CD4-positive, alpha-beta T cell treated with Interleukin-4 for 1 hour (primary cell): ENCODE results near the gene TEAD1.
A peak's percentile ranks its signal among the peaks of the same experiment; 100 is the strongest.
"Not testable (repeated sequence)": the region's sequence is repeated elsewhere in the genome, so short reads cannot be mapped to it uniquely, and the experiment has no call there.

ENCODE experiments used
- DNase-seq, 2 donors: peaks; one replicate each; pipeline ENCODE4 v3.0.0-alpha.2; 2020 to 2022

TEAD1 gene

GRCh38 chr11:12876340-12876739, 202.1 kb downstream of the TEAD1 start:
- DNase-seq = no peak

GRCh38 chr11:12876988-12877387, 202.8 kb downstream of the TEAD1 start:
- no peak for DNase-seq

- not testable (repeated sequence) for DNase-seq
Observed at GRCh38 chr11:12877508-12877907, 203.3 kb downstream of the TEAD1 start.

- no peak for DNase-seq
Observed at GRCh38 chr11:12880327-12880726, 206.1 kb downstream of the TEAD1 start.

- DNase-seq = no peak
Observed at GRCh38 chr11:12882670-12883069, 208.4 kb downstream of the TEAD1 start.

GRCh38 chr11:12884751-12885318, 210.6 kb downstream of the TEAD1 start:
- DNase-seq = no peak

- no peak for DNase-seq
Observed at GRCh38 chr11:12885717-12886239, 211.6 kb downstream of the TEAD1 start.

- no peak for DNase-seq
Observed at GRCh38 chr11:12886508-12886907, 212.3 kb downstream of the TEAD1 start.

- peak; percentile 43 to 55 for DNase-seq
Observed at GRCh38 chr11:12888525-12889158, 214.4 kb downstream of the TEAD1 start.

GRCh38 chr11:12889243-12889642, 215.0 kb downstream of the TEAD1 start:
- DNase-seq = no peak

- DNase-seq = no peak
Observed at GRCh38 chr11:12890476-12890875, 216.3 kb downstream of the TEAD1 start.

- DNase-seq = peak in 1 of 2 donors; percentile 47
Observed at GRCh38 chr11:12893787-12894672, 219.8 kb downstream of the TEAD1 start.

- DNase-seq = no peak
Observed at GRCh38 chr11:12897390-12897789, 223.2 kb downstream of the TEAD1 start.

- DNase-seq = no peak
Observed at GRCh38 chr11:12897867-12898266, 223.6 kb downstream of the TEAD1 start.

- DNase-seq = no peak
Observed at GRCh38 chr11:12900496-12900895, 226.3 kb downstream of the TEAD1 start.

- no peak for DNase-seq
Observed at GRCh38 chr11:12901272-12901671, 227.1 kb downstream of the TEAD1 start.

GRCh38 chr11:12901874-12902481, 227.8 kb downstream of the TEAD1 start:
- DNase-seq = no peak

- DNase-seq = no peak
Observed at GRCh38 chr11:12902791-12903486, 228.7 kb downstream of the TEAD1 start.

GRCh38 chr11:12905435-12905834, 231.2 kb downstream of the TEAD1 start:
- DNase-seq = no peak

- no peak for DNase-seq
Observed at GRCh38 chr11:12906501-12906900, 232.3 kb downstream of the TEAD1 start.

GRCh38 chr11:12909879-12910278, 235.7 kb downstream of the TEAD1 start:
- DNase-seq = no peak

GRCh38 chr11:12914400-12914912, 240.2 kb downstream of the TEAD1 start:
- no peak for DNase-seq
